GM12874 (cell line): ENCODE data around the gene OR1D5.

Experiments used
- TF ChIP-seq, protein P1 (sequence below): IDR thresholded peaks from 2 replicates; pipeline ENCODE4 v1.5.1; 2011; ENCODE audit warnings: low read depth, mild to moderate bottlenecking, control low read depth, low read length, moderate library complexity; ENCODE audit not compliant: insufficient read depth

The OR1D5 gene

GRCh38 chr17:3020381-3020780, 43.0 kb downstream of the OR1D5 start:
- TF ChIP-seq, protein P1, sequence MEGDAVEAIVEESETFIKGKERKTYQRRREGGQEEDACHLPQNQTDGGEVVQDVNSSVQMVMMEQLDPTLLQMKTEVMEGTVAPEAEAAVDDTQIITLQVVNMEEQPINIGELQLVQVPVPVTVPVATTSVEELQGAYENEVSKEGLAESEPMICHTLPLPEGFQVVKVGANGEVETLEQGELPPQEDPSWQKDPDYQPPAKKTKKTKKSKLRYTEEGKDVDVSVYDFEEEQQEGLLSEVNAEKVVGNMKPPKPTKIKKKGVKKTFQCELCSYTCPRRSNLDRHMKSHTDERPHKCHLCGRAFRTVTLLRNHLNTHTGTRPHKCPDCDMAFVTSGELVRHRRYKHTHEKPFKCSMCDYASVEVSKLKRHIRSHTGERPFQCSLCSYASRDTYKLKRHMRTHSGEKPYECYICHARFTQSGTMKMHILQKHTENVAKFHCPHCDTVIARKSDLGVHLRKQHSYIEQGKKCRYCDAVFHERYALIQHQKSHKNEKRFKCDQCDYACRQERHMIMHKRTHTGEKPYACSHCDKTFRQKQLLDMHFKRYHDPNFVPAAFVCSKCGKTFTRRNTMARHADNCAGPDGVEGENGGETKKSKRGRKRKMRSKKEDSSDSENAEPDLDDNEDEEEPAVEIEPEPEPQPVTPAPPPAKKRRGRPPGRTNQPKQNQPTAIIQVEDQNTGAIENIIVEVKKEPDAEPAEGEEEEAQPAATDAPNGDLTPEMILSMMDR = no peak

DNA sequence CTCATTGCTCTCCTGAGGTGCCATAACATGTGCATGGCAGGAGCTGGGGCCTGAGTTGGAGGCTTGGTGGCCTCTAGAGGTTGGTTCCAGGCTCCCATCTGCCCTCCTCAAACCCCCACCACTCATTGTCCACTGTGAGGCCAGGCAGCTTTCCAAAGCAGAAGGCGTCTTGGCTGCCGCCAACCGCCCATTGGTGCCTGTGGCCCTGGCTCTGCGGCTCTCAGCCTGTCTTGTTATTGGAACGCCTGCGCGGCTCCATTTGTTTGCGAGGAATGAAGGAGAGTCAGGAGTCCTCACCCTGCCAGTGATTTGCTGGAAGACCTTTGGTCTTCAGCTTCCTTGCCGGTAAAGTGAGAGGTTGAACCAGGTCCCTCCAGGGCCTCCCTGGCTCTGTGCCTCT, 43.6 kb downstream of the OR1D5 start:
- TF ChIP-seq, protein P1 = no peak

DNA sequence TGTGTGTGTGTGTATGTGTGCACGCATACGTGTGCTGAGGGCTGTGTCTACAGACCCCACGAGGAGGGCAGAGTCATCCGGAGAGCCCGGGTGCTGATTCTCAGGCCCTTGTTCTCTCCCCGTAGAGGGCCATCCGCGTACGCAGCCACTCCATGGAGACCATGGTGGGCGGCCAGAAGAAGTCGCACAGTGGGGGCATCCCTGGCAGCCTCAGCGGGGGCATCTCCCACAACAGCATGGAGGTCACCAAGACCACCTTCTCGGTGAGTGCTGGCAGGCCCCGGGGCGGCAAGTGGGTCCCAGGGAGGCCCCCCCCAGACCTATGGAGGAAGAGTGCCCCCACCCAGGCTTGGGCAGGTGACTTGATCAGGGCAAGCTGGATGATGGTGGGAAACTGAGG, 45.5 kb downstream of the OR1D5 start:
- TF ChIP-seq, protein P1 = no peak

DNA sequence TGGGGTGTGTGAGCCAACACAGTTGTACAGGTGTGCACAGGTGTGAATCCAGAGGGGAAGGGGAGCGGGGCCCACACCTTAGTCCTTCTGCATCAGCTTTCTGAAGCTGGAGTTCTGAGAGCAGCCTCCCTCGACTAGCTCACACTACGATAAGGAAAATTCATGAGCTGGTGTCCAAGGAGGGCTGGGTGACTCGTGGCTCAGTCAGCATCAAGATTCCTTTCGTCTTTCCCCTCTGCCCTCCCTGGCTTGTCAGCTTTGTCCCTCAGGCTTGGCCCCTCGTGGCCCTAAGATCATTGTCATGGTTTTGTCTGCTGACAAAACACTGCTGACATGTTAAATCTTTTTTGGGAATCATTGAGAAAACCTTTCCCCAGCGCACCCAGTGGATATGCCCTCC, 47.5 kb downstream of the OR1D5 start:
- TF ChIP-seq, protein P1 = no peak

- TF ChIP-seq, protein P1 = peak; percentile 92
These were observed 50.4 kb downstream of the OR1D5 start for GRCh38 chr17:3012926-3013581.
